Right hindlimb (tissue), 1 donor: ENCODE data around the gene GRSF1.
"Not testable (repeated sequence)": the region's sequence is repeated elsewhere in the genome, so short reads cannot be mapped to it uniquely, and the experiment has no call there.

Experiments used
- DNase-seq: peaks from one replicate; pipeline ENCODE4 v3.0.0-alpha.2; 2018

Gene GRSF1

GRCh38 chr4:70833675-70834074 is 6.0 kb downstream of the GRSF1 start:
- no peak for DNase-seq

GRCh38 chr4:70831293-70831692 is 8.4 kb downstream of the GRSF1 start:
- DNase-seq: no peak

GRCh38 chr4:70830054-70830453 is 9.6 kb downstream of the GRSF1 start:
- no peak for DNase-seq

- DNase-seq: no peak
These were observed 10.2 kb downstream of the GRSF1 start for GRCh38 chr4:70829492-70829891.

GRCh38 chr4:70829015-70829414 is 10.7 kb downstream of the GRSF1 start:
- DNase-seq: no peak

GRCh38 chr4:70818921-70819320 is 20.8 kb downstream of the GRSF1 start:
- DNase-seq: no peak

GRCh38 chr4:70818173-70818855 is 21.4 kb downstream of the GRSF1 start:
- no peak for DNase-seq

GRCh38 chr4:70816894-70817293 is 22.8 kb downstream of the GRSF1 start:
- no peak for DNase-seq

GRCh38 chr4:70815370-70815769 is 24.3 kb downstream of the GRSF1 start:
- no peak for DNase-seq

- DNase-seq: no peak
These were observed 31.5 kb downstream of the GRSF1 start for GRCh38 chr4:70808151-70808550.

- DNase-seq: no peak
These were observed 36.6 kb downstream of the GRSF1 start for GRCh38 chr4:70802928-70803580.

GRCh38 chr4:70801265-70801809 is 38.4 kb downstream of the GRSF1 start:
- DNase-seq: no peak

- no peak for DNase-seq
These were observed 46.1 kb downstream of the GRSF1 start for GRCh38 chr4:70793626-70794025.

GRCh38 chr4:70788733-70789132 is 51.0 kb downstream of the GRSF1 start:
- DNase-seq: no peak

GRCh38 chr4:70787496-70787895 is 52.2 kb downstream of the GRSF1 start:
- no peak for DNase-seq

- no peak for DNase-seq
These were observed 56.6 kb downstream of the GRSF1 start for GRCh38 chr4:70783096-70783495.

- no peak for DNase-seq
These were observed 60.7 kb downstream of the GRSF1 start for GRCh38 chr4:70778888-70779422.

GRCh38 chr4:70772929-70773555 is 66.6 kb downstream of the GRSF1 start:
- DNase-seq: no peak

- not testable (repeated sequence) for DNase-seq
These were observed 70.3 kb downstream of the GRSF1 start for GRCh38 chr4:70769396-70769795.

- no peak for DNase-seq
These were observed 71.3 kb downstream of the GRSF1 start for GRCh38 chr4:70768301-70768948.
